ENCODE measurements around the gene PDE4D. TPM values are rescaled to one million over a fixed set of nuclear protein-coding genes. Genes with fewer than 3 reads are reported as not detected.

PDE4D gene
- total RNA-seq, 1 experiment from 2014 or later = 2.1 TPM

DNA sequence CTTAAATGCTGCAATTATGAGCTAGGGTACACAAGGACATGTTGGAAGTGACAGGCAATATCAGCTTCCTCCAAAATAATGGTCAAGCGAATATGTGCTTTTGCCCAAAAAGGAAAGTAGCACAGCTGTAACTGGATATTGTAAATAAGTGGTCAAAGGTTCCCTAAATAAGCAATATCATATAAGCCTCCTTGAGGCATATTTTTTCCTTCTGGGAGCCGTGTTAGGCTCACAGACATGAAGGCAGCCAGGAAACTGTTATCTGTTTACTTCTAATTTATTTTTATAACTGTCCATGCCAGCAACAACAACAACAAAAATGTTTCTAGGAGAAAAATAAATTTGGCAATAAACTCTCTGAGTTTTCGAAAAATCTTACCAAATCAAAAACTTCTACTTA lies 648.3 kb downstream of the PDE4D start:
- Mint-ChIP-seq H3K36me3 (ENCODE audit: insufficient read depth in 1 of 3, low read depth in 3 of 3) (no peaks in the 10 kb centered on the region), H3K27me3 (ENCODE audit: low read depth) (peaks cover 2% of the 10 kb centered on the region; the same call in 1 of the 2 replicates), H3K4me3 (no peak overlapping the region), H3K4me1 (no peaks in the 10 kb centered on the region), H3K9me3 (no peaks in the 10 kb centered on the region), H3K27ac (no peak overlapping the region)
- Histone ChIP-seq H2BK20ac (ENCODE audit: low read depth, low read length, poor library complexity, severe bottlenecking) (no peak overlapping the region), H2BK120ac (ENCODE audit: low read depth, low read length, poor library complexity, severe bottlenecking) (no peak overlapping the region), H3K4me2 (ENCODE audit: insufficient read depth, insufficient read length, low read length) (no peak overlapping the region), H3K9ac (ENCODE audit: extremely low read depth, insufficient read length, low read length) (no peak overlapping the region), H3K23me2 (ENCODE audit: insufficient read length, low read depth, low read length, poor library complexity, severe bottlenecking) (no peaks in the 10 kb centered on the region), H3T11ph (ENCODE audit: low read length) (no peak overlapping the region), H3K4me1 (ENCODE audit: insufficient read depth, low read length) (no peaks in the 10 kb centered on the region), H4K91ac (ENCODE audit: insufficient read length, low read depth, low read length) (no peak overlapping the region), H2AK5ac (ENCODE audit: insufficient read length, low read length) (no peak overlapping the region), H3K56ac (ENCODE audit: insufficient read length, low read depth, low read length) (no peak overlapping the region), H3K9me3 (ENCODE audit: control insufficient read depth, low read depth, low read length) (no peaks in the 10 kb centered on the region), H4K5ac (ENCODE audit: insufficient read length, low read depth, low read length) (no peak overlapping the region), H3K27ac (ENCODE audit: insufficient read length, low read depth, low read length) (no peak overlapping the region), H3K79me2 (ENCODE audit: insufficient read depth, low read length) (no peaks in the 10 kb centered on the region), H3K4ac (ENCODE audit: low read depth, low read length) (no peak overlapping the region), H3K18ac (ENCODE audit: insufficient read length, low read depth, low read length) (no peak overlapping the region), H3K27me3 (ENCODE audit: insufficient read depth, low read length) (no peaks in the 10 kb centered on the region), H2BK12ac (ENCODE audit: insufficient read length, low read depth, low read length) (no peak overlapping the region), H4K8ac (replicated peaks; ENCODE audit: insufficient read length, low read depth, low read length) (no peak overlapping the region), H2BK15ac (ENCODE audit: low read depth, low read length) (no peak overlapping the region), H4K20me1 (ENCODE audit: control insufficient read depth, insufficient read depth, insufficient read length) (no peaks in the 10 kb centered on the region), H2BK5ac (ENCODE audit: insufficient read length, low read length) (no peak overlapping the region), H3K79me1 (ENCODE audit: insufficient read depth, low read depth, low read length, poor library complexity, severe bottlenecking) (no peaks in the 10 kb centered on the region), H3K23ac (ENCODE audit: insufficient read length, low read depth, low read length) (no peak overlapping the region), H2AFZ (ENCODE audit: low read length) (no peak overlapping the region), H3K14ac (ENCODE audit: insufficient read depth, low read length) (no peak overlapping the region)
- TF ChIP-seq, protein P1, sequence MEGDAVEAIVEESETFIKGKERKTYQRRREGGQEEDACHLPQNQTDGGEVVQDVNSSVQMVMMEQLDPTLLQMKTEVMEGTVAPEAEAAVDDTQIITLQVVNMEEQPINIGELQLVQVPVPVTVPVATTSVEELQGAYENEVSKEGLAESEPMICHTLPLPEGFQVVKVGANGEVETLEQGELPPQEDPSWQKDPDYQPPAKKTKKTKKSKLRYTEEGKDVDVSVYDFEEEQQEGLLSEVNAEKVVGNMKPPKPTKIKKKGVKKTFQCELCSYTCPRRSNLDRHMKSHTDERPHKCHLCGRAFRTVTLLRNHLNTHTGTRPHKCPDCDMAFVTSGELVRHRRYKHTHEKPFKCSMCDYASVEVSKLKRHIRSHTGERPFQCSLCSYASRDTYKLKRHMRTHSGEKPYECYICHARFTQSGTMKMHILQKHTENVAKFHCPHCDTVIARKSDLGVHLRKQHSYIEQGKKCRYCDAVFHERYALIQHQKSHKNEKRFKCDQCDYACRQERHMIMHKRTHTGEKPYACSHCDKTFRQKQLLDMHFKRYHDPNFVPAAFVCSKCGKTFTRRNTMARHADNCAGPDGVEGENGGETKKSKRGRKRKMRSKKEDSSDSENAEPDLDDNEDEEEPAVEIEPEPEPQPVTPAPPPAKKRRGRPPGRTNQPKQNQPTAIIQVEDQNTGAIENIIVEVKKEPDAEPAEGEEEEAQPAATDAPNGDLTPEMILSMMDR (conservative IDR thresholded peaks at IDR 0.05) = no peak
- DNase-seq = no peak
- WGBS (ENCODE audit: extremely low coverage, insufficient read length, low lambda C conversion rate) = no CpG with 5 or more reads among the region's 3 CpGs
